Activated CD4-positive, alpha-beta T cell treated with anti-CD3 and anti-CD28 coated beads for 36 hours (primary cell): ENCODE data around the gene CEP131. TPM values are rescaled to one million over a fixed set of nuclear protein-coding genes. Genes with fewer than 3 reads are reported as not detected.
A peak's percentile ranks its signal among the peaks of the same experiment; 100 is the strongest.
"Not testable (repeated sequence)": the region's sequence is repeated elsewhere in the genome, so short reads cannot be mapped to it uniquely, and the experiment has no call there.

Experiments used
- ATAC-seq: fragments of 200-7000 bp; cut with Tn5 transposase; one replicate; pipeline ENCODE4 v1.10.0; 2021; ENCODE audit warnings: mild to moderate bottlenecking, moderate library complexity
- CTCF ChIA-PET: fragments of 350-600 bp; sonication (Branson Sonifier 250); formaldehyde crosslinking; loops from one replicate; lab custom pipeline; 2021; ENCODE audit warnings: antibody characterized with exemption; lab: Charles Lee
- POLR2A ChIA-PET: fragments of 350-600 bp; sonication (Branson Sonifier 250); formaldehyde crosslinking; loops from one replicate; lab custom pipeline; 2021; ENCODE audit warnings: antibody characterized with exemption, inconsistent platforms; lab: Charles Lee
- DNase-seq: peaks from one replicate; pipeline ENCODE4 v3.0.0-alpha.2; 2020
- H3K27ac Mint-ChIP-seq: one replicate; pipeline ENCODE4 v1.8.0; 2021; ENCODE audit warnings: mixed read lengths
- H3K27me3 Mint-ChIP-seq: one replicate; pipeline ENCODE4 v1.8.0; 2021; ENCODE audit warnings: mixed read lengths
- H3K36me3 Mint-ChIP-seq: one replicate; pipeline ENCODE4 v1.8.0; 2021; ENCODE audit warnings: low read depth, mixed read lengths
- H3K4me1 Mint-ChIP-seq: one replicate; pipeline ENCODE4 v1.8.0; 2021; ENCODE audit warnings: mixed read lengths
- H3K4me3 Mint-ChIP-seq: one replicate; pipeline ENCODE4 v1.8.0; 2021; ENCODE audit warnings: mild to moderate bottlenecking, moderate library complexity, mixed read lengths
- H3K9me3 Mint-ChIP-seq: one replicate; pipeline ENCODE4 v1.8.0; 2021; ENCODE audit warnings: low read depth, mixed read lengths
- intact Hi-C, 2 experiments: fragments of 100-400 bp; cut with DNase I in 1 of 2; cut with micrococcal nuclease in 1 of 2; formaldehyde crosslinking; loops; one replicate each; pipeline versions ENCODE4 v1.14.2 to v1.15.1; 2022 to 2024; cut with DNase I, micrococcal nuclease
- total RNA-seq, 2 experiments: library from RNA; stranded (reverse); gene quantifications; one replicate each; pipeline ENCODE4 v1.2.3, GENCODE V29; 2021

Gene CEP131
- total RNA-seq, 2 experiments from 2014 or later: 7.6 to 9.5 TPM

GRCh38 chr17:81151278-81151677, 71.5 kb downstream of the CEP131 start:
- ATAC-seq: no peak
- no peak overlapping the region for H3K27ac Mint-ChIP-seq
- POLR2A ChIA-PET: no interaction called here

GRCh38 chr17:81150377-81151077, 72.2 kb downstream of the CEP131 start:
- H3K4me1 Mint-ChIP-seq: no peaks in the 10 kb centered on the region
- POLR2A ChIA-PET: no interaction called here
- DNase-seq: no peak
- no peak overlapping the region for H3K27ac Mint-ChIP-seq
- no peak for ATAC-seq
- intact Hi-C loops: no loop called here
- CTCF ChIA-PET: no interaction called here
- no peak overlapping the region for H3K4me3 Mint-ChIP-seq
- no peaks in the 10 kb centered on the region for H3K9me3 Mint-ChIP-seq
- H3K36me3 Mint-ChIP-seq: no peaks in the 10 kb centered on the region
- H3K27me3 Mint-ChIP-seq: peaks cover 3% of the 10 kb centered on the region

More at GRCh38 chr17:81151278-81151677, 71.5 kb downstream of the CEP131 start:
- H3K36me3 Mint-ChIP-seq: no peaks in the 10 kb centered on the region
- no peak for DNase-seq
- H3K9me3 Mint-ChIP-seq: no peaks in the 10 kb centered on the region
- no peak overlapping the region for H3K4me3 Mint-ChIP-seq
- CTCF ChIA-PET: no interaction called here
- no peaks in the 10 kb centered on the region for H3K4me1 Mint-ChIP-seq
- peaks cover 3% of the 10 kb centered on the region for H3K27me3 Mint-ChIP-seq
- intact Hi-C loops: no loop called here

DNA sequence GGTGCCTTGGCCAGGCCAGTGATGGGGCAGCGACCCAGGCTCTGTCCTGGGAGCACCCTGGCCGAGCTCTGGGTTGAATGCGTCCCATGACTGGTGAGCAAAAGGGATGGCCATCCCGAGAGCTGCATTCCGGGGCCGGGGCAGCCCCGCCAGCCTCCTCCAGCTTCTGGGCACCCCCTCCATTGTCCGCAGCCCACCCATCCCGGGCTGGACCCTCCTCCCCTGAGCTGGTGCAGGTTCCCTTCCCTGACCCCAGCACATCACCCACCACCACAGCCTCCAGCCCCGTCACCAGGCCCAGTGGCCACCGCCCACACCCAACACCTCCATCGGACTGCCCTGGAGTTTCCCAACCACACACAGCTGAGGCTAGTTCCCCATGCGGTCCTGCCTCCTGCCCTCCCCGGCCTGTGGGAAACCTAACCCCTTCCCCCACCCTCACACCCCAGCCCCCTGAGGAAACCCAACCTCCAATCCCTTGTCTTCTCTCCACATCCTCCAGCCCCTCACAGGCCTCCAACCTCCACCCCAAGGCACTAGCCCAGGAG, 73.7 kb downstream of the CEP131 start:
- H3K4me3 Mint-ChIP-seq: no peak overlapping the region
- no peak overlapping the region for H3K27ac Mint-ChIP-seq
- intact Hi-C loops: no loop called here
- ATAC-seq (no peak), DNase-seq (no peak)
- POLR2A ChIA-PET: no interaction called here
- no peaks in the 10 kb centered on the region for H3K9me3 Mint-ChIP-seq
- peaks cover 3% of the 10 kb centered on the region for H3K27me3 Mint-ChIP-seq
- H3K4me1 Mint-ChIP-seq: no peaks in the 10 kb centered on the region
- no peaks in the 10 kb centered on the region for H3K36me3 Mint-ChIP-seq
- CTCF ChIA-PET: no interaction called here

GRCh38 chr17:81148571-81148970, 74.2 kb downstream of the CEP131 start:
- Mint-ChIP-seq H3K4me3 (no peak overlapping the region), H3K9me3 (no peaks in the 10 kb centered on the region), H3K36me3 (no peaks in the 10 kb centered on the region), H3K27me3 (peaks cover 3% of the 10 kb centered on the region), H3K4me1 (no peaks in the 10 kb centered on the region), H3K27ac (no peak overlapping the region)
- ChIA-PET CTCF (interaction anchor here (0.5 kb wide), 1 partner anchor 54 kb away, joined by 5 read pairs; no protein-coding TSS in a partner anchor), POLR2A (no interaction called here)
- intact Hi-C loops: no loop called here
- ATAC-seq (no peak), DNase-seq (no peak)

GRCh38 chr17:81147701-81148100, 75.1 kb downstream of the CEP131 start:
- ATAC-seq (no peak), DNase-seq (no peak)
- intact Hi-C loops: no loop called here
- no peak overlapping the region for H3K4me3 Mint-ChIP-seq
- CTCF ChIA-PET: no interaction called here
- peaks cover 3% of the 10 kb centered on the region for H3K27me3 Mint-ChIP-seq
- H3K36me3 Mint-ChIP-seq: no peaks in the 10 kb centered on the region
- H3K4me1 Mint-ChIP-seq: no peaks in the 10 kb centered on the region
- POLR2A ChIA-PET: no interaction called here
- no peak overlapping the region for H3K27ac Mint-ChIP-seq
- H3K9me3 Mint-ChIP-seq: no peaks in the 10 kb centered on the region

- CTCF ChIA-PET: interaction anchor here (0.6 to 1.1 kb wide), 2 partner anchors 54 to 107 kb away, joined by 3 to 4 read pairs; no protein-coding TSS in a partner anchor
- H3K9me3 Mint-ChIP-seq, H3K27me3 Mint-ChIP-seq, intact Hi-C loops, H3K4me3 Mint-ChIP-seq, POLR2A ChIA-PET, H3K27ac Mint-ChIP-seq, ATAC-seq, H3K4me1 Mint-ChIP-seq, H3K36me3 Mint-ChIP-seq, DNase-seq: not testable (repeated sequence)
These were observed 76.6 kb downstream of the CEP131 start for GRCh38 chr17:81146208-81146607.

- H3K27ac Mint-ChIP-seq: no peak overlapping the region
- CTCF ChIA-PET: no interaction called here
- no peaks in the 10 kb centered on the region for H3K9me3 Mint-ChIP-seq
- no peak overlapping the region for H3K4me3 Mint-ChIP-seq
- no peaks in the 10 kb centered on the region for H3K4me1 Mint-ChIP-seq
- POLR2A ChIA-PET: no interaction called here
- DNase-seq: no peak
- ATAC-seq: no peak
- intact Hi-C loops: no loop called here
- no peaks in the 10 kb centered on the region for H3K36me3 Mint-ChIP-seq
- peaks cover 3% of the 10 kb centered on the region for H3K27me3 Mint-ChIP-seq
These were observed 78.4 kb downstream of the CEP131 start for GRCh38 chr17:81144423-81144781.

GRCh38 chr17:81143717-81144422, 78.9 kb downstream of the CEP131 start:
- ATAC-seq (no peak), DNase-seq (no peak)
- Mint-ChIP-seq H3K4me1 (no peaks in the 10 kb centered on the region), H3K27me3 (peaks cover 3% of the 10 kb centered on the region), H3K9me3 (peaks cover under 1% of the 10 kb centered on the region), H3K36me3 (no peaks in the 10 kb centered on the region), H3K4me3 (no peak overlapping the region), H3K27ac (no peak overlapping the region)
- intact Hi-C loops: loop anchor here in 1 of 2 experiments (2.0 kb wide), 1 partner anchor 97 kb away; no protein-coding TSS in a partner anchor
- CTCF ChIA-PET: interaction anchor here (1.4 kb wide), 1 partner anchor 341 kb away, joined by 3 read pairs; no protein-coding TSS in a partner anchor
- POLR2A ChIA-PET: no interaction called here

DNA sequence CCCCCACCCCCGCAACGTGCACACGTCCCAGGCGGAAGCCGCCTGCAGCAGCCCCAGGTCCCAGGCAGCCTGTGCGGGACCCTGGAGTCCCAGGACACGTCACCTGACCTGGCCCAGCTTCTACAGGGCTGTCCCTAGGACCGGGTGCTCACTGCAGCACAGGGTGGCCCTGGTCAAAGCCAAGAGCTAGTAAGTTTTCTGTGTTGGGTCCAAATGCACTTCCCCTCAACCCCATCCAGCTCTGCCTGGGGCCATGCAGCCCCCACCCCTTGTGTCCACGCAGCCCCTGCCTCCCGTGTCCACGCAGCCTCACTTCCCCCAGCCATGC, 79.6 kb downstream of the CEP131 start:
- no peaks in the 10 kb centered on the region for H3K4me1 Mint-ChIP-seq
- no peaks in the 10 kb centered on the region for H3K27me3 Mint-ChIP-seq
- DNase-seq: no peak
- ATAC-seq: no peak
- intact Hi-C loops: loop anchor here in 1 of 2 experiments (2.0 kb wide), 1 partner anchor 98 kb away; no protein-coding TSS in a partner anchor
- ChIA-PET POLR2A (no interaction called here), CTCF (interaction anchor here (0.9 to 1.4 kb wide), 3 partner anchors 87 to 342 kb away, joined by 3 to 6 read pairs (median 3); no protein-coding TSS in a partner anchor)
- no peak overlapping the region for H3K27ac Mint-ChIP-seq
- no peaks in the 10 kb centered on the region for H3K36me3 Mint-ChIP-seq
- peaks cover 8% of the 10 kb centered on the region for H3K9me3 Mint-ChIP-seq
- H3K4me3 Mint-ChIP-seq: no peak overlapping the region

- intact Hi-C loops: loop anchor here (1.0 to 2.0 kb wide), 3 partner anchors 98 to 342 kb away; no protein-coding TSS in a partner anchor
- H3K9me3 Mint-ChIP-seq: peaks cover 10% of the 10 kb centered on the region
- DNase-seq: peak; percentile 80
- ATAC-seq: peak; percentile 93
- ChIA-PET CTCF (interaction anchor here (0.6 to 1.4 kb wide), 6 partner anchors 20 to 342 kb away, joined by 3 to 6 read pairs (median 3); no protein-coding TSS in a partner anchor), POLR2A (no interaction called here)
- H3K27ac Mint-ChIP-seq: no peak overlapping the region
- H3K27me3 Mint-ChIP-seq: no peaks in the 10 kb centered on the region
- no peak overlapping the region for H3K4me3 Mint-ChIP-seq
- no peaks in the 10 kb centered on the region for H3K4me1 Mint-ChIP-seq
- no peaks in the 10 kb centered on the region for H3K36me3 Mint-ChIP-seq
These were observed 80.2 kb downstream of the CEP131 start for GRCh38 chr17:81142301-81143199.

DNA sequence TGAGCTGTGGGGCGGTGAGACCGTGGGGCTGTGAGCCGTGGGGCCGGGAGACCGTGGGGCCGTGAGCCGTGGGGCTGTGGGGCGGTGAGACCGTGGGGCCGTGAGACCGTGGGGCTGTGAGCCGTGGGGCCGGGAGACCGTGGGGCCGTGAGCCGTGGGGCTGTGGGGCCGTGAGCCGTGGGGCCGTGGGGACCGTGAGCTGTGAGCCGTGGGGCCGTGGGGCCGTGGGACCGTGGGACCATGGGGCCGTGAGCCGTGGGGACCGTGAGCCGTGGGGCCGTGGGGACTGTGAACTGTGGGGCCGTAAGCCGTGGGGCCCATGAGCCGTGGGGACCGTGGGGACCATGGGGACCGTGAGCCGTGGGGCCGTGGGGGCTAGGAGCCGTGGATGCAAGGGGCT, 82.1 kb downstream of the CEP131 start:
- H3K27ac Mint-ChIP-seq: no peak overlapping the region

More for the DNA sequence above, 82.1 kb downstream of the CEP131 start:
- ChIA-PET POLR2A (no interaction called here), CTCF (no interaction called here)
- ATAC-seq: no peak
- Mint-ChIP-seq H3K9me3 (peaks cover 11% of the 10 kb centered on the region), H3K36me3 (no peaks in the 10 kb centered on the region), H3K4me1 (no peaks in the 10 kb centered on the region), H3K4me3 (no peak overlapping the region), H3K27me3 (no peaks in the 10 kb centered on the region)
- DNase-seq: no peak
- intact Hi-C loops: no loop called here
